ENCODE results near the gene NRCAM.

The NRCAM gene

DNA sequence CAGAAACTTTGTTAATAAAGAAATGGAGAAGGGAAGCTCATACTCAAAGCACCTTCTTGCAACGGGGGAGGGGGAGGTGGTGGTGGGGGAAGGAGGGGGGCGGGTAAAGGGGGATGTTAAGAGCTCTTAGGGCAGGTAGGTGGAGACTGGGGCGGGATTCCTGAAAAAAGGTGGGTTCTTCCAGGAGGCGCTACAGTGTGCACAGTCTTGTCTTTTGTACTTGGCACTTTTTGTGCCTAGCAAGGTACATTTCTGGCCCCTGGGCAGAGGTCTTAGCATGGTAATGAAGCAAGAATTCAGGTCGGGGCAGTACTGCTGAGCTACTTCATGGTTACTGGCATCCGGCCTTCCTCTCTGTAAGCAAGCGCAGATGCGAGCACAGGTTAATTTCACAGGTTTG lies 310.8 kb downstream of the NRCAM start:
- no peak for DNase-seq

- no peak for DNase-seq
These were observed 311.3 kb downstream of the NRCAM start for GRCh38 chr7:108144931-108145330.

GRCh38 chr7:108143658-108144420 lies 312.4 kb downstream of the NRCAM start:
- DNase-seq = no peak

DNA sequence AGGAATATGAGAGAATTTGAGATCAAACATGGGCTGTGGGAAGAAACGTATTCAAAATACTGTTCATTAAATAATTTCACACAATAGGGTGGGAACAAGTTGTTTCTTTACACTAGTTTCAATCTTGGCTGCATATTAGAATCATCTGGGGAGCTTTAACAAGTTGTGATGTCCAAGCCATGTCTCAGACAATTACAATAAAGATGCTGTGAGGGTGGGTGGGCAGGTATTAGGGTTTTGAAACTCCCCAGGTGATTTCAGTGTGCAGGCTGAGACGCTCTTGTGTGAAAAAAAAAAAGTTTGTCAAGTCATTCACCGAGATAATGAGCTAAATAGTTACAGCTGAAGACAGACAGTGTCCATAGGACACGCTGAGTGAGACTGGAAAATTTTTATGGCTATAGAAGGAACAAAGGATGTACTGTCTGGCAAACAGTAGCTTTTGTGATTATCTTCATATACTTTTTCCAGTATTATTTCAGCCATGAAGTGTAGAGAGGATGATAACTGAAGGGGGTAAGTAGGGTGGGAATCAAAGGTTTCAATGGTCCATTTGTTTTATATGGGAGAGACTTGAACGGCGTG lies 313.5 kb downstream of the NRCAM start:
- DNase-seq = no peak

GRCh38 chr7:108142180-108142579 lies 314.1 kb downstream of the NRCAM start:
- DNase-seq = no peak

DNA sequence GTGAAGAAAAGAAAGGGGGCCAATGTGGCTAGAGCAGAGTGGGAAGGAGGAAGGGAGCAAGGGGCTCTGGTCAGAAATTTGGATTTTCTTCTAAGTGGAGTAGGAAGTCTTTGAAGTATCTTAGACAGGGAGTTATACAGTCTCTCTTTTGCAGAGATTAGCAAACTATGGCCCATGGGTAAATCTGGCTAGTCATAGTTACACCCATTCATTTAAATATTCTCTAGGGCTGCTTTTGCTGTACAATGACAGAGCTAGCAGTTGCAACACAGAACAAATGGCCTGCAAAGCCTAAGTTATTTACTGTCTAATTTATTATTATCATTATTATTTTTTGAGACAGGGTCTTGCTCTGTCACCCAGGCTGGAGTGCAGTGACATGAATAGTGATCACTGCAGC lies 315.6 kb downstream of the NRCAM start:
- DNase-seq = no peak

DNA sequence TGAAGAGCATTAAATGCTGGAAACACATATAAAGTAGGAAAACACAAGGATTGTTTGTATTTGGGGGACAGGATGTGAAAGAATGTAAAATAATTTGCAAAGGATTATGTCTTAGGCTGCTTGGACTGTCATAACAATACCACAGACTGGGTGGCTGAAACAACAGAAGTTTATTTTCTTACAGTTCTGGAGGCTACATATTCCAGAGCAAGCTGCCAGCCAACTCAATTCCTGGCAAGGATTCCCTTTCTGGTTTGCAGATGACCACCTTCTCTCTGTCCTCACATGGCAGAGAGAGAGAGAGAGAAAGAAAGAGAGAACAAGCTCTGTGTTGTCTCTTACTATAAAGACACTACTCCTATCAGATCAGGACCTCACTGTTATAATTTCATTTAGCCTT lies 317.3 kb downstream of the NRCAM start:
- DNase-seq = no peak

GRCh38 chr7:108137993-108138392 lies 318.2 kb downstream of the NRCAM start:
- no peak for DNase-seq

- DNase-seq = no peak
These were observed 319.2 kb downstream of the NRCAM start for GRCh38 chr7:108137040-108137439.

- DNase-seq = no peak
These were observed 320.0 kb downstream of the NRCAM start for GRCh38 chr7:108136191-108136688.

DNA sequence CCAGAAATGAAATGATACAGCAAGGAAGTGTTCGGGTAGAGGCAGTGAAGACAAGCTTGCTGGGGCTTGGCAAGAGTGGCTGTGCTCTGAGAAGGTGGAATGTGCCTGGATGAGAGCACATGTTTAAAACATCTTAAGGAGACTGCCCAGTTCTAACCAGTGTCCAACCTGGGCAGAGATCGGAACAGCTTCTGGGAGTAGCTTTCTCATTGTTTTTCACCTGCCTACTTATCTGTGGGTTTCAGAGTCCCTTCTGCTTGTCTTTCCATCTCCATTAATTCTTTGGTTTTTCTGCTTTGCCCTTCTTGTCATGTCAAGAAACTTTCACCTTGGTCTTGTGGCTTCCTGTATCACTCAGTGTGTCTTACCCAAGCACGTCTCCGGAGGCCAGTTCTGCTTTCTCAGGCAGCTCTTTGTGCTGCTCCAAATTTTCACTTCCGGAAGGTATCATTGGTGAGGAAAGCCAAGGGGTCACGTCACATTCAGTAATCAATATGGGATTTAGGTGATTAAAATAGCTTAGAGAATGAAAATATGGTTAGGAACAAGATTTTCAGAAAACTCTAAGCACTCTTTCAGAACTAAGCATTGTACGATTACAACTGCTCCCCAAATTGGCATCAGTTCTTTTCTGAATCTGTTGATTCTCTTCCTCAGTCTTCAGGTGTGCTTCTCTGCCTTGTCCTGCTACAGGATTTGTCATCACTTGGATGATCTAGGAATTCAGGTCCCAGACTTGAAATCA lies 320.6 kb downstream of the NRCAM start:
- DNase-seq = peak; percentile 42

DNA sequence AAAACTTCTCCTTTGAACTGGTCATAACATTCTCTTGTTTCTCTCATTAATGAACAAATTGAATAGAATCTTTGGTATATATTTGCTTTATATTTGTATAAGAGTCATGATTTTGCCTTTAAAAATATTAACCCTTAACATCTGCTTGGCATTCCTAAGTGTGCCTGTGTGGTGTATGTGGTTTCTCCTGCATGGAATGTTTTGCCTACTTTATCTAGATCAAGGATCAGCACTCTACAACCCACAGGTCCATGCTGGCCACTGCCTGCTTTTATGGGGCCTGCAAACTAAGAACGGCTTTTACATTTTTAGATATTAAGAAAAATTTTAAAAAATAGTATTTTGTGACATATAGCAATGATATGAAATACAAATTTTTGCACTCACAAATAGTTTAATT lies 321.8 kb downstream of the NRCAM start:
- no peak for DNase-seq

GRCh38 chr7:108132551-108133265 lies 323.5 kb downstream of the NRCAM start:
- no peak for DNase-seq

GRCh38 chr7:108130261-108130660 lies 326.0 kb downstream of the NRCAM start, which contains the start of gene LAMB4:
LAMB4 (minus strand) TSS chr7:108130361; CDS start chr7:108123164, 7,197 bp downstream.
- DNase-seq = no peak

DNA sequence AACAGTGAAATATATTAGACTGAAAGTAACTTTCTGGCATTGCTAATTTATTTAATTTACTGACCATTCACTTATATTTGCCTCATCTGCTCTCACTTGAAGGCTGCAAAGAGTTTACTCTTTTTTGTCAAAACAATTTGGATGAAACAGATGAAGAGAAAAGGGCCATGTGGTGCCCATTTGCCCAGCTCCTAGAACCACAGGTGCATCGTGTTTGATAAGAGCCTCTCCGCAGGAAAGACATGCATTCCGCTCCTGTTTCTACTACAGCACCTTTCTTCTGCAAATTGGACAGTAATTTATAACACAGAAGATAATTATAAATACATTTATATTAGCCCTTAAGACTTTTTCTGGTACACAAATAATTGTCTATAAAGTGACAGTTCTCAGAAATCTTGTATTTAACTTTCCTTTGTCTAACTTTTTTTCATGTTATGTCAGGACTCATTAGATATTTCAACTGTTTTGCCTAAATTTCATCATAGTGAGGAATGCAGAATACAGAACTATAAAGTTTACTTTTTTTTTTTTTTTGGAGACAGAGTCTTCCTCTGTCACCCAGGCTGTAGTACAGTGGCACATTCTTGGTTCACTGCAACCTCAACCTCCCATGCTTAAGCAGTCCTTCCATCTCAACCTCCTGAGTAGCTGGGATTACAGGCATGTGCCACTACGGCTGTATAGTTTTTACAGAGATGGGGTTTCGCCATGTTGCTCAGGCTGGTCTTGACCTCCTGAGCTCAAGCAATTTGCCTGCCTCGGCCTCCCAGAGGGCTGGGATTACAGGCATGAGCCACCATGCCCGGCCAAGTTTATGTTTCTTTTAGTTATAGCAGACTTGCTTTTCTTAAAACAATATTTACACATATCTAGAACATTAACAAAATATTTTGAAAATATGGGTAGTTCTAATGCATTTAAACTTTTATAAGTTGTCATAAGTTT lies 326.9 kb downstream of the NRCAM start:
- no peak for DNase-seq

GRCh38 chr7:108128514-108128913 lies 327.7 kb downstream of the NRCAM start:
- DNase-seq = no peak

- no peak for DNase-seq
These were observed 328.8 kb downstream of the NRCAM start for GRCh38 chr7:108127461-108127860.

- DNase-seq = no peak
These were observed 331.4 kb downstream of the NRCAM start for GRCh38 chr7:108124820-108125219.

DNA sequence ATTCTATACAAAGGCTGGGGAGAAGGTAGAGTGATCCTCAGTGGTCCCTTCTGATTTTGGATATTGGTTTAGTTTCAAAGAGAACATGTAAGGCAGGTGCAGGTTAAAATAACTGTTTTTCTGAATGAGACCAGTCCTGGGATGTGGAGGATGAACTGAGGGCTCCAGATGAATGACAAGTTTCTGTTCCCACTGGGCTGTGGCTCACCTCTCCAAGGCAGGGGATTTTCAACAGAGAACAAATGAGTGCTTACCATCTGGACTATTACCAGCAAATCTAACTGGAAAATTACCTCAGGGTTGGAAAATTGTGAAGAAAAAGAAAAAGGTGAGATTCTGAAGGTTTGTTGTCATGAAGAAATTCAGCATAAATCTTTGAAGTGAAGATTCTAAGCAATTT lies 334.1 kb downstream of the NRCAM start:
- DNase-seq = no peak

- DNase-seq = no peak
These were observed 335.3 kb downstream of the NRCAM start for GRCh38 chr7:108120933-108121332.

DNA sequence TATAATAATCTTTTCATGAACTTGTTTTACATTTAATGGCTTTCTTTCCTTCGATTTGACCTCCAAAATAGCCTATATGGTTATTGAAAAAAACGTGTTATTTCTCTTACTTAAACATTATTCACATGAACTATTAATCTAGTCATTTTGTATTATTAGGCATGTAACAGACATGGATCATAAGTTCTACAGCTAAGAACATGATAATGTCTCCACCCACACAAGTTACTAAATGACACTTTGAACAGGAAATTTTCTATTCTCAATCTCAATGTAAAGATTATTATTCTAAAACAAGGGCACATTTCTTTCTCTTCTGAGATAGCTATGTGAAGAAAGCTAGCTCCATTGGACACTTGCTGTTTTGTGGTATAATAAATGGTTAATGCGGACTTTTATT lies 336.0 kb downstream of the NRCAM start:
- DNase-seq = no peak

DNA sequence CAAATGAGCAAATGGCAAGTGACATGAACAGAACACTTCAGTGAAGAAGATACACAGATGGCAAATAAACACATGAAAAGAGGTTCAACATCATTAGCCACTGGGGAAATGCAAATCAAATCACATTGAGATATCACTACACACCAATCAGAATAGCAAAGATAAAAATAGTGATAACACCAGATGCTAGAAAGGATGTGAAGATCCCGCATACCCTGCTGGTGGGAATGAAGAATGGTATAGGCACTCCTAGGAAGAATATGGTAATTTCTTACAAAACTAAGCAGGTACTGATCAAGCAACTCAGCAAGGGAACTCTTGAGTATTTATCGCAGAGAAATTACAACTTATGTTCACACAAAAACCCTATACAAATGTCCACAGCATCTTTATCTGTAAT lies 337.3 kb downstream of the NRCAM start:
- no peak for DNase-seq
